ENCODE measurements around the gene VAX1. TPM values are rescaled to one million over a fixed set of nuclear protein-coding genes. Genes with fewer than 3 reads are reported as not detected.
"Not testable (repeated sequence)": the region's sequence is repeated elsewhere in the genome, so short reads cannot be mapped to it uniquely, and the experiment has no call there.

Gene VAX1
- total RNA-seq, 4 donors from 2014 or later, result not detected

- intact Hi-C loops (cut with DNase I), result no loop called here
- Histone ChIP-seq H3K36me3 (no peaks in the 10 kb centered on the region), H3K27ac (no peak overlapping the region), H3K9me3 (no peaks in the 10 kb centered on the region), H3K27me3 (no peaks in the 10 kb centered on the region), H3K4me1 (no peaks in the 10 kb centered on the region), H3K4me3 (replicated peaks in 1 of 3) (no peak overlapping the region)
- DNase-seq, result no peak
- TF ChIP-seq POLR2A (IDR thresholded peaks at IDR 0.05) (no peak), CTCF (IDR thresholded peaks at IDR 0.05) (no peak)
- WGBS, 2 donors, result 86 to 94% methylated on average over 3 of the region's 3 CpGs
Observed at GRCh38 chr10:117087521-117087920, 50.5 kb downstream of the VAX1 start.

GRCh38 chr10:117086546-117086945, 51.5 kb downstream of the VAX1 start:
- Histone ChIP-seq H3K36me3 (no peaks in the 10 kb centered on the region), H3K27ac (no peak overlapping the region), H3K9me3 (no peaks in the 10 kb centered on the region), H3K4me3 (replicated peaks in 1 of 3) (no peak overlapping the region), H3K4me1 (no peaks in the 10 kb centered on the region), H3K27me3 (no peaks in the 10 kb centered on the region)
- 88 to 93% methylated on average over 3 of the region's 3 CpGs for WGBS, 2 donors
- intact Hi-C loops (cut with DNase I), result no loop called here
- DNase-seq, result no peak
- TF ChIP-seq CTCF (IDR thresholded peaks at IDR 0.05) (no peak), POLR2A (IDR thresholded peaks at IDR 0.05) (no peak)

- H3K4me1 ChIP-seq; H3K36me3 ChIP-seq; H3K9me3 ChIP-seq; H3K27ac ChIP-seq; DNase-seq; H3K27me3 ChIP-seq; H3K4me3 ChIP-seq (replicated peaks in 1 of 3); intact Hi-C loops (cut with DNase I): not testable (repeated sequence)
- whole genome bisulfite sequencing, 2 donors, result 80 to 90% methylated on average over 26 to 31 of the region's 31 CpGs
Observed at GRCh38 chr10:117084421-117085246, 53.4 kb downstream of the VAX1 start.

Small RNA genes within 50 kb of the gene (microRNA-seq; reads per million reads assigned to microRNA genes)
- gene MIR3663, result not detected

Small RNA genes within 50 kb of the gene (small RNA-seq; reads per million reads assigned to genes)
- gene MIR3663, result not detected

Other genes starting within 250 kb of the VAX1 start
- 100 to 1,000 TPM in 1 of 4 donors, 10 to 100 TPM in 3; 31.6 to 103 (median 37.7) TPM for gene SHTN1, start 133.1 kb downstream of the VAX1 start, total RNA-seq
- not detected for gene KCNK18, start 59.2 kb upstream of the VAX1 start, total RNA-seq
- gene SLC18A2, start 102.8 kb upstream of the VAX1 start, total RNA-seq, result under 1 TPM in 1 of 4 donors, not detected in 3; 0.13 TPM
- 10 to 100 TPM; 31.3 to 49.0 (median 35.1) TPM for gene PDZD8, start 237.2 kb upstream of the VAX1 start, total RNA-seq

Data from thyroid gland (tissue), 4 donors.